ENCODE data around the gene FAM118A. TPM values are rescaled to one million over a fixed set of nuclear protein-coding genes. Genes with fewer than 3 reads are reported as not detected.

FAM118A gene
- polyA plus RNA-seq, 3 donors, result 20.0 to 423 (median 27.9) TPM

- peaks cover 33% of the 10 kb centered on the region for H4K20me1 ChIP-seq (ENCODE audit: insufficient read depth, low read length)
- peak overlapping the region; percentile 53 to 84 for H3K4me3 Mint-ChIP-seq
- 46% methylated on average over 5 of the region's 12 CpGs for WGBS (ENCODE audit: insufficient coverage)
- peaks cover 43 to 45% of the 10 kb centered on the region in 2 donors for H3K4me1 ChIP-seq (ENCODE audit: control insufficient read depth in 1 of 2, insufficient read depth in 2 of 2, low read length in 2 of 2)
- H3K27ac Mint-ChIP-seq, result peak overlapping the region; percentile 92 to 97 (median 94)
- H2AFZ ChIP-seq (ENCODE audit: insufficient read depth, low read depth, low read length, poor library complexity, severe bottlenecking), result peak overlapping the region; percentile 43
- H3K4me2 ChIP-seq (replicated peaks; ENCODE audit: extremely low read depth, low read length, poor library complexity, severe bottlenecking), result peak overlapping the region; percentile 49
- no peak for TF ChIP-seq CTCF (IDR thresholded peaks at IDR 0.05)
- no peaks in the 10 kb centered on the region for H3K9me3 ChIP-seq (replicated peaks in 1 of 2; ENCODE audit: control insufficient read depth in 1 of 2, insufficient read depth in 1 of 2, low read length in 2 of 2)
- H3K4me1 Mint-ChIP-seq, result peaks cover 51% of the 10 kb centered on the region
- H3K27me3 Mint-ChIP-seq (ENCODE audit: low read depth in 3 of 3), result peaks cover 0 to 2% (median 0%) of the 10 kb centered on the region in 3 donors
- H3K27ac ChIP-seq (ENCODE audit: low read depth in 1 of 2, low read length in 2 of 2), result peak overlapping the region; percentile 56 to 80
- peak overlapping the region; percentile 18 for H3K9ac ChIP-seq (ENCODE audit: insufficient read depth, low read length, poor library complexity, severe bottlenecking)
- intact Hi-C loops (cut with micrococcal nuclease), result no loop called here
- peaks cover 19 to 30% of the 10 kb centered on the region in 2 donors for H3K36me3 ChIP-seq (replicated peaks in 1 of 2; ENCODE audit: control insufficient read depth in 1 of 2, insufficient read depth in 2 of 2, low read length in 2 of 2)
- peak overlapping the region in 1 of 3 experiments; percentile 34 for H3K4me3 ChIP-seq (replicated peaks in 1 of 3; ENCODE audit: low read depth in 2 of 3, low read length in 3 of 3)
- no peaks in the 10 kb centered on the region for H3K9me3 Mint-ChIP-seq
- no peaks in the 10 kb centered on the region for H3K27me3 ChIP-seq (ENCODE audit: control insufficient read depth in 2 of 2, insufficient read depth in 2 of 2, low read length in 2 of 2)
- H3K36me3 Mint-ChIP-seq, result peaks cover 28 to 40% of the 10 kb centered on the region in 2 donors
- H3K79me2 ChIP-seq (ENCODE audit: insufficient read depth, low read length), result peaks cover 81% of the 10 kb centered on the region
- peak; percentile 54 to 68 (median 57) for DNase-seq
These were observed 9.0 kb downstream of the FAM118A start for GRCh38 chr22:45318558-45319323.

- Histone ChIP-seq H3K27ac (ENCODE audit: low read depth in 1 of 2, low read length in 2 of 2) (peak overlapping the region; percentile 41 to 80), H3K4me3 (replicated peaks in 1 of 3; ENCODE audit: low read depth in 2 of 3, low read length in 3 of 3) (no peak overlapping the region), H3K27me3 (ENCODE audit: control insufficient read depth in 2 of 2, insufficient read depth in 2 of 2, low read length in 2 of 2) (no peaks in the 10 kb centered on the region), H3K9me3 (replicated peaks in 1 of 2; ENCODE audit: control insufficient read depth in 1 of 2, insufficient read depth in 1 of 2, low read length in 2 of 2) (no peaks in the 10 kb centered on the region), H3K4me2 (replicated peaks; ENCODE audit: extremely low read depth, low read length, poor library complexity, severe bottlenecking) (no peak overlapping the region), H3K79me2 (ENCODE audit: insufficient read depth, low read length) (peaks cover 76% of the 10 kb centered on the region), H3K36me3 (replicated peaks in 1 of 2; ENCODE audit: control insufficient read depth in 1 of 2, insufficient read depth in 2 of 2, low read length in 2 of 2) (peaks cover 24 to 36% of the 10 kb centered on the region in 2 donors), H3K9ac (ENCODE audit: insufficient read depth, low read length, poor library complexity, severe bottlenecking) (no peak overlapping the region), H4K20me1 (ENCODE audit: insufficient read depth, low read length) (peaks cover 33% of the 10 kb centered on the region), H2AFZ (ENCODE audit: insufficient read depth, low read depth, low read length, poor library complexity, severe bottlenecking) (no peak overlapping the region), H3K4me1 (ENCODE audit: control insufficient read depth in 1 of 2, insufficient read depth in 2 of 2, low read length in 2 of 2) (peaks cover 38 to 39% of the 10 kb centered on the region in 2 donors)
- H3K27ac Mint-ChIP-seq, result peak overlapping the region; percentile 92 to 97 (median 94)
- H3K9me3 Mint-ChIP-seq, result no peaks in the 10 kb centered on the region
- no peak overlapping the region for H3K4me3 Mint-ChIP-seq
- 100% methylated on average over 4 of the region's 5 CpGs for WGBS (ENCODE audit: insufficient coverage)
- no peak for DNase-seq
- peaks cover 34 to 46% of the 10 kb centered on the region in 2 donors for H3K36me3 Mint-ChIP-seq
- no peak for TF ChIP-seq CTCF (IDR thresholded peaks at IDR 0.05)
- peaks cover 0 to under 1% (median 0%) of the 10 kb centered on the region in 3 donors for H3K27me3 Mint-ChIP-seq (ENCODE audit: low read depth in 3 of 3)
- peaks cover 45% of the 10 kb centered on the region for H3K4me1 Mint-ChIP-seq
- intact Hi-C loops (cut with micrococcal nuclease), result no loop called here
These were observed 9.6 kb downstream of the FAM118A start for GRCh38 chr22:45319324-45319685.

All from CD14-positive monocyte (primary cell).